ENCODE results near the gene DYNLT1.
"Not testable (repeated sequence)": the region's sequence is repeated elsewhere in the genome, so short reads cannot be mapped to it uniquely, and the experiment has no call there.

Gene DYNLT1

DNA sequence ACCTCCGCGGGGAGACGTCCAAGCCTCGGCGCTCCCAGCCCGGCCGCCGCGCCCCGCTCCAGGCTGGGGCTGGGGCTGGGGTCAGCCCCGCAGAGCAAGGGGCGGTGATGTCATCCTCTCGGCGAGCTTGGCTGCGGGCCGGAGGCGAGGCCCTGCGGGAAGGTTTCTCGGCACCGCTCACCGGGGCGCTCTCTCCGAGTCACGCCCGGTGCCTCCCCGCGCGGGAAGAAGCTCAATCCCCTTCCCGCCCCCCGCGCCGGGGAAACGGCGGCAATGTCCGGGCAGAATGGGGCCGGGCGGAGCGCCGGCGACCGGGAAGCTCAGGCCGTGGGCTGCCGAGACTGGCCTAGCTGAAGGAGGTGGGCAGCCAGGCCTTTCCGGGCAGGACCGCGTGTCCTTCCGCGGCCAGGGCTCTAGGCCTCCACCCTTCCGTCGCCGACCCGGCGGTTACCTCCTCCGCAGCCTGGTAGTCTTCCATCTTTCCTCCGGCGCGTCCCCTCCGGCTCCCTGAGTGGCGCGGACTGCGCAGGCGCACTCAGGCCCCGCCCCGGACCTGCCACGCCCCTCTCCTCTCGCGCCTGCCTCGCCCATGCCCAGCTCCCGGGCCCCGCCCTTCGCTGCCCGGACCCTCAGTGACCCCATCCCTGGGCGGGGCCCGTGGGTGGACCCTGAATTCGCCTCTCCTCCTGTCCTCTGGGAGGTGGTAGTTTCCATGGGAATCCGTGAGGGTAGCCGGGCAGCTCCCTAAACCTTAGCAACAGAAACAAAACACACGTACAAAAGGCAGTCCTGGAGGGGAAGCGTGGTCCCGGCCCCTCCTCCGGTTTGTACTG, at the start of gene DYNLT1:
DYNLT1 (minus strand) TSS at position 513 of the 833 bp plus-strand sequence; CDS start at position 478, 35 bp downstream.
- peak; percentile 85 for DNase-seq (ENCODE audit: low spot score)

DNA sequence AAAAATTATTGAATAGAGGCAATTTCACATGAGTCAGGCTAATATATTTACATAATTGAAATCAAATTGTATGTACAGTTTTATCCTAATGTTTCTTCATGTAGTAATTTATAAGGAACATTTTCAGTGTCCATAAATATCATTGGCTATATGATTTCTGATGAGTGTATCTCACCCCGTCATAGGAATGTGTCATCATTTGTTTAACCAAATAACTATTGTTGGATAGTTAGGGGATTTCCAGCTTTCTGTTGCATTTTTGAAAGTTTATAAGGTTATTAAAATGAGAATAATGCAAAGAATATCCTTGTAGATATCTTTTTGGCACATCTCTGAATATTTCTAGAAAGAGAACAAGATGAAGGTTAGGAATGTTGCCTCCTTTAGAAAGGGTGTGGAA, 44.3 kb upstream of the DYNLT1 start:
- DNase-seq (ENCODE audit: low spot score): no peak

DNA sequence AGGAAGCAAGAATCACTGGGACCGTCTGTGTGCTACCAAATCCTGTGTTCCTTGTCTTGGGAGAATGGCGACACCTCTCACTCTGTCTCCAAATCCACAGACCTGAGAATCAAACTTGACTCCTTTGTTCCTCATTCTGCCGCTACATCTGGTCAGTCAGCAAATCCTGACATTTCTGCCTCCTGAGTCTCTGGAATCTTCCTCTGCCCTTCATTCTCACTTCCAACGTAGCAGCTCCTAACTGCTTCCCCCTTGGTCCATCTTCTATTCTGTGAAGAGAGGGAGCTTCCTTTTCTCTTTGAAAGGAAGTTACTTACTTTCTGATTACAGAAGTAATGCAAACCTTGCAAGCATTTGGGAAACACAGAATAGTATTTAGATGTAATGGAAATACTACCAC, 43.0 kb upstream of the DYNLT1 start:
- no peak for DNase-seq (ENCODE audit: low spot score)

DNA sequence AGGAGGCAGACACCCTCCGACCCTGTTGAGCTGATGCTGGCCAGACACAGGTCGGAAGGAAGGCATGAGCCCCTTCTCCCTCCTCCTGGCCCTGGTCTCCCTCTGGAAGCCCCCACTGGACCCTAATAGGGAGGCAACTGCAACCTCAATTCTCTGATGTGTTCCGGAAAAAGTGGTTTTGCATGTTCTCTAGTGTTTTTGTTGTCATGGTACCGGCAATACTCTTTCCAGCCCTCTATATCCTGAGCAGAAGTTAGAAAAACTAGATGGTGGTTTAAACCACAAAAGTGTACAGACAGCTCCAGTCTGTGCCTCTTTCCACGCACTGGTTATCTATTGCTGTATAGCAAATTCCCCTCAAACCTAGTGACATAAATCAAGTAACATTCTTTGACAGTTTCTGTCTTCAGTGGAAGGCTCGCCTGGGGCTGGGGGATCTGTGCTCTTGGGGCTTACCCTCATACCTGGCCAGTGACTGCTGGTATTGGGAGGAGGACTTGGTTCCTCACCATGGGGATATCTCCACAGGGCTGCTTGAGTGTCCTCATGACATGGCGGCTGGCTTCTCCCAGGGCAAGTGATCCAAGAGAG, 42.3 kb upstream of the DYNLT1 start:
- DNase-seq (ENCODE audit: low spot score): no peak

DNA sequence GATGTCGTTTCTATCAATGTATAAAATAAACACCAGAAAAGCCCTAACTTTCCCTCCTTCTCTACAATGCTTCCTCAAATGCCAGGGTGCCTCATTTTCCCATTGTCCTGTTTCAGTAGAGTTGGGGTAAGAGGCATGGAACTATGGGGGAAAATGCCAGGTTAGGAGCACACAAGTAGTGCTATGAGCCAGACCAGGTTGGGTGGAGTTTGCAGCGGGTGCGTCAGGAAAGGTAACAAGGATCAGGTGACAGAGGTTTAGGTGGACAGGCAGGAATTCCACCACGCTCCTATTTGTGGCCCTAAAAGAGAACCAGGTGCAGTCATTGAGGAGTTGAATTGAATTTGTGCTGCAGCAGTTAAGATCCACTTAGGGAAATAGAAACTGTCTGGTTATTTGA, 41.8 kb upstream of the DYNLT1 start:
- no peak for DNase-seq (ENCODE audit: low spot score)

DNA sequence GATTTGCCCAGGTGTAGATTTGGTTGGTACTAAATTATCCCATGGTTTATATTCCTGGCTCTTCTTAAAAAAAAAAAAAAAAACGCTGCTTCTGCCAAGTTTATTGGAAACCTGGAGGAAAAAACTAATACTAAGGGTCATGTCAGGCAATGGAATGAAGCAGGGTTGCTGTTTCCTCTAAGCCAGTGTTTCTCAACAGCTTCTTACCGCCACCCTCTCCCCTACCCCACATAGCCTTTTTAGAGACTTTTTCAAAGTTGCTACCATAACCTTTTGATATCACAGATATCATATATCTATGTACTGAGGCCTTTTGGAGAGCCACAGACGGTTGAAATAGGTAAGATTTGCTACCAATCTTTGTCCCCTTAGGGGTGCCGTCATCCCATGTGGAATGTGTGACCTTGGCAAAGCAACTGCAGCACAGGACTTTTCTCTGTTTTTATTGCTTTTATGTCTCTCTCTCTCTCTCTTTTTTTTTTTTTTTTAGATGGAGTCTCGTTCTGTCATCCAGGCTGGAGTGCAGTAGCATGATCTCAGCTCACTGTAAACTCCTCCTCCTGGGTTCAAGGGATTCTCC, 40.3 kb upstream of the DYNLT1 start:
- DNase-seq (ENCODE audit: low spot score): no peak

DNA sequence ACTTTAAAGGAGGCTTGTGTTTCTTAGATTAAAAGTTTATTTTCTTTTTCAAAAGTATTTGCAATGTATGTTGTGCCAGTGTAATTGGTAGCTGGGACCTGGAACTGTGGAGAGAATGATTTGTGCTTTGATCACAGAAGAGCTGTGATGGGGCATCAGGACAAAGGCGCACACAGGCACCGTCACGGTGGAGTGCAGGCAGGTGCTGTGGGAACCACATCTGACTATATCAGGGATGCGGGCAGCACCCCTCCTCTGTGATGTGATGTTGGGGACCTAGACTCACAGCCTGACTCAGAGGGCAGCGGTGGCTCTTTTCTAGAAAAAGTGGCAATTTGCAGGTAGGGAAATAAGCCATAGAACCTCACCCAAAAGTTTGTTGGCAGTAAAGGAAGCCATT, 39.8 kb upstream of the DYNLT1 start:
- no peak for DNase-seq (ENCODE audit: low spot score)

DNA sequence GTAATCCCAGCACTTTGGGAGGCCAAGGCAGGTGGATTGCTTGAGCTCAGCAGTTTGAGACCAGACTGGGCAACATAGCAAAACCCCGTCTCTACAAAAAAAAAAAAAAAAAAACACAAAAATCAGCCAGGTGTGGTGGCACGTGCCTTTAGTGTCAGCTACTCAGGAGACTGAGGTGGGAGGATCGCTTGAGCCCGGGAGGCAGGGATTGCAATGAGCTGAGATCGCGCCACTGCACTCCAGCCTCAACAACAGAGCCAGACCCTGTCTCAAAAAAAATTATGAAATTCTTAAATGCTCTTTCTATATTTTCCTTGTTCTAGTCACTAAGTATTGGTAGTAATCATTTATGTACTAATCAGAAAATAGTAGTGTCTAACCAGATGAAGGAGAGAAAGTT, 35.9 kb upstream of the DYNLT1 start:
- no peak for DNase-seq (ENCODE audit: low spot score)

DNA sequence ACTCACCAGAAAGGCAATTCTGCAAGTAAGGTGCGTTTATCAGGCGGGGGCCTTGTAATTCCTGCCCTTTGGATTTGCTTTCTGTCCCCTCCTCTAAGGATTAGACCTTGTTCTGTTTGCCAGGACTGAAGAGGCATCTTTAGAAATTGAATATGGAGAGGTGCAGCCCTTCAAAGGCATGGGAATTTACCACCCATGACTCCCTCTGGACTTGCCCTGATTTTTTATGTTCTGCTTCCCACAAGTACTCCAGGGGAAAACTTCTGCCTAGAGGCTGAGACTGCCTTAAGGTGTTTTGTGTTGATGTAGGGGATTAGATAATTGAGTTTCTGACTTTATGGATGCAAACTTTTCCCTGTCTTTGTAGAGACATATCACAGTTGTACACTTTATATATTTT, 35.5 kb upstream of the DYNLT1 start:
- no peak for DNase-seq (ENCODE audit: low spot score)

DNA sequence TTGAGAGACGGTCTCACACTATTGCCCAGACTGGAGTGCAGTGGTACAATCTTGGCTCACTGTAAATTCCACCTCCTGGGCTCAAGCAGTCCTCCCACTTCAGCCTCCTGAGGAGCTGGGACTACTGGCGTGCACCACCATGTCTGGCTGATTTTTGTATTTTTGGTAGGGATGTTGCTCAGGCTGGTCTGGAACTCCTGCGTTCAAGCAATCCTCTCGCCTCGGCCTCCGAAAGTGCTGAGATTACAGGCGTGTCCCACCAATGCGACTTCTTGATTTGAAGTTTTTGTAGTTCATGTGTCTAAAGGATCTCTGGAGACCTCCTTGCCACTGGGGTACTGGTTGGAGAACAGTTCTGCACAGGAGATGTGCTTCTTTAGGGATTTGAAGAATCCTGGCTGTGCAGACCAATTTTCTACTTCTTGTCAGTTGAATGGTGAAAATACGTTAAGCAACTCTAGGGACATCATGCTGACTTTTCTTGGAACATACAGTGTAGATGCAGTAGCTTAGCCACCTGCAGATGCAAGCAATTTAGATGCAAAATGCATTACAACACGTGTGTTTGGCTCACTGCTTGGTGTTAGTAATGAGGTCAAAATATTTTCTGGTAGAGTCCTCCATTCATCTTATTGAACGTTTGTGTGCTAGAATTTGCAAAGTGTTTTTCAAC, 33.5 kb upstream of the DYNLT1 start:
- no peak for DNase-seq (ENCODE audit: low spot score)

DNA sequence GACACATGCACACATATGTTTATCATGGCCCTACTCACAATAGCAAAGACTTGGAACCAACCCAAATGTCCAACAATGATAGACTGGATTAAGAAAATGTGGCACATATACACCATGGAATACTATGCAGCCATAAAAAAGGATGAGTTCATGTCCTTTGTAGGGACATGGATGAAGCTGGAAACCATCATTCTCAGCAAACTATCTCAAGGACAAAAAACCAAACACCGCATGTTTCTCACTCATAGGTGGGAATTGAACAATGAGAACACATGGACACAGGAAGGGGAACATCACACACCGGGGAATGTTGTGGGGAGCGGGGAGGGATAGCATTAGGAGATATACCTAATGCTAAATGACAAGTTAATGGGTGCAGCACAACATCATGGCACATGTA, 32.6 kb upstream of the DYNLT1 start:
- not testable (repeated sequence) for DNase-seq (ENCODE audit: low spot score)

DNA sequence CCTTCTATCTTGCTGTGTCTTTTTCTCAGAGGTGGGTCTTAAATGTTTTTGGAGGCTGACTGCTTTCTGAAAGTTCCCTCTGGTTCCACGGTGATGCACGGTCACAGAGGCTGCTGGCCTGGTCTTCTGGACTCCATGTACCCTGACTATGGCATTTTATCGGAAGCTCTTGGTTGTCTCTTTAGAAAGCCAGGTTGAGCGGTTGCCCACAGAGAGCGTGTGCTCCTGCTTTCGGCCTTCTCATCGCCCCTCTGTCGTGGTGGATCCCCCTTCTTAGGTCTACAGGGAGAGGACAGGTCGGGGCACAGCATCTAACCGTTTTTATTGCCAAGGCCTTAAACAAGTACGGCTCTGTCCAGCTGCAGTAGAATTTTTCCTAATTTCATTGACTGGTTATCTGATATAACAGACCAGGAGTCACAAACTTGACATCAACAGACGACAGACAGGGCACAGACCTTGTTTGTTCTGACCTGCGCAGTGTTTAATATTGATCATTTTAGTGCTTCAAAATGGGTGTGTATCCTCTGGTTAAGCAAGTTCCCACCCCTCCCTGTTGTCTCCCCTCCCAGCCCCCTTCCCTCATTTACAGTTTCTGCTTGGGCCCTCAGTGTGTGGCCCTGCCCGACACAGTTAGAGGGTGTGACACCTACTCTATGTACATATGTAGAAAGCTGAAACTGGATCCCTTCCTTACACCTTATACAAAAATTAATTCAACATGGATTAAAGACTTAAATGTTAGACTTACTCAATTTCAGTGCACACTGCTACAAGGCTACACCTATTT, 30.0 kb upstream of the DYNLT1 start:
- no peak for DNase-seq (ENCODE audit: low spot score)

DNA sequence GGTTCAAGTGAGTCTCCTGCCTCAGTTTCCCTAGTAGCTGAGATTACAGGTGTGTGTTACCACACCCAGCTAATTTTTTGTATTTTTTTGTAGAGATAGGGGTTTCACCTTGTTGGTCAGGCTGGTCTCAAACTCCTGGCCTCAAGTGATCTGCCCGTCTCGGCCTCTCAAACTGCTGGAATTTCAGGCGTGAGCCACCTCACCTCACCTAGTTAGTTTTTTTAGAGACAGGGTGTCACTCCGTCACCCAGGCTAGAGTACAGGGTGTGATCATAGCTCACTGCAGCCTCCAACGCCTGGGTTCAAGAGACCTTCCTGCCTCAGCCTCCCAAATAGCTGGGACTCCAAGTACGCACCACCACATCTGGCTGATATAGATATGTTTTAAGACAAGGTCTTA, 28.2 kb upstream of the DYNLT1 start:
- DNase-seq (ENCODE audit: low spot score): no peak

DNA sequence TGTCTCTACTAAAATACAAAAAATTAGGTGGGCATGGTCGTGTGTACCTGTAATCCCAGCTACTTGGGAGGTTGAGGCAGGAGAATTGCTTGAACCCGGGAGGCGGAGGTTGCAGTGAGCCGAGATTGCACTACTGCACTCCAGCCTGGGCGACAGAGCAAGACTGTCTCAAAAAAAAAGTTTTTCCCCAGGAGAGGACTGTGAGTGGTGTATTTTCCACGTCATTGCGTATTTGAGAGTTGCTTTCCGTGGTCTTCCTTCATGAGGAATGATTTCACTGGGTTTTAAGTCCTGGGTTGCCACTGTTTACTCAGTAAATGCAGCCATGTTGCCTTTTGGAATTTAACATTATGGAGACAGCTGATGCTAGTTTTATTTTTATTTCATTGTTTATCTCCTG, 27.6 kb upstream of the DYNLT1 start:
- not testable (repeated sequence) for DNase-seq (ENCODE audit: low spot score)

DNA sequence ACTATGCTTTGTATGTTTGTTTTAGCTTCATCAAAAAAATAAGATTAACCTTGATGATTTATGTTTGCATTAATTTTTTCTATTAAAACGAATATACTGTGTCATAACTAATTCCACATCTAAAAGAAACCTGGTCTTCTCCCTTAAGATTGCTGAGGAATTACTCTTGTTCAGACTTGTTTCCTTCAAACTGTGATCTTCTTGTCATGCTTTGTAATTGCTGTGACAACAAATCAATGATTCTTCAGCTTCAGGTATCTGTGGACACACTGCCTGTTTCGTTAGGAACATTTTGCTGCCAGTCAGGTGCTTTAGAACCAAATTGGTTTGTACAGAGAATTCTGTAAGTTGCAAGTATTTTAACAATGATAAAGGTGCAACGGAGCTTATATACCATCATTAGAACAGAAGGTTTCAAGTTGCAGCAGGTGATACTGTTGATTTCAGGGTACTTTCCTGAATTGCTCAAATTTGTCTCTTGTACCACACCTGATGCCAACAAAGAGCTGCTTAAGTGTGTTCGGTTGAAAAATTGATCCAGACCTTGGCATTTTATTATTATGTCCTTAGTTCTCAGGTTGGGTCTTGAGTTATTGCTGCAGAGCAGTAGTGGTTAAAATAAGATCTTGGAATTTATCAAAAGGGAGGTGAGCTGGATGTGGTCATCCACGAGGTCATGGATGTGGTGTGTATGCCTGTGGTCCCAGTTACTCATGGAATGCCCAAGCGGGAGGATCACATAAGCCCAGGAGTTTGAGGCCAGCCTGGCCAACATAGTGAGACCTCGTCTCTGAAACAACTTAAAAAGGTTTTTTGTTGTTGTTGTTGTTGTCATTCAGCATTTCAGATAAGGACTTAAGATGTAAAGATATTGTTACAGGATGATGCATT, 24.8 kb upstream of the DYNLT1 start:
- no peak for DNase-seq (ENCODE audit: low spot score)

DNA sequence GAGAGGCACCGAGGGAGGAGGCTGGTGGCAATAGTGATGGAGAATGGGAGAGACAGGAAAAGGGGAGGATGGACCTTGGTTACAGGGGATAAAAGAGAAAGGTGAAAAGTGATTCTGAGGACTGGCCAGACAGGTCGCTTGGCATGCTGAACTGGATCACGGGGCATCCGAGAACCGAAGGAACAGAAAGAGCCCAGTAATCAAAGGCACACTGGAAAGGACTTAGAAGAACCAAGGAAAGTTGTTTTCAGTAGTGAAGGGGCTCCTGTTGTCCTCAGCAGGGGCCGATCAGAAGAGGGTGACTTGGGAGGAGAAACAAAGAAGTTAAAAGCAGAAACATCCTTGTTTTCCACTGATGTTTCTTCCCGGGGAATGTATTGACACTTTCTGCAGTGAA, 24.2 kb upstream of the DYNLT1 start:
- no peak for DNase-seq (ENCODE audit: low spot score)

DNA sequence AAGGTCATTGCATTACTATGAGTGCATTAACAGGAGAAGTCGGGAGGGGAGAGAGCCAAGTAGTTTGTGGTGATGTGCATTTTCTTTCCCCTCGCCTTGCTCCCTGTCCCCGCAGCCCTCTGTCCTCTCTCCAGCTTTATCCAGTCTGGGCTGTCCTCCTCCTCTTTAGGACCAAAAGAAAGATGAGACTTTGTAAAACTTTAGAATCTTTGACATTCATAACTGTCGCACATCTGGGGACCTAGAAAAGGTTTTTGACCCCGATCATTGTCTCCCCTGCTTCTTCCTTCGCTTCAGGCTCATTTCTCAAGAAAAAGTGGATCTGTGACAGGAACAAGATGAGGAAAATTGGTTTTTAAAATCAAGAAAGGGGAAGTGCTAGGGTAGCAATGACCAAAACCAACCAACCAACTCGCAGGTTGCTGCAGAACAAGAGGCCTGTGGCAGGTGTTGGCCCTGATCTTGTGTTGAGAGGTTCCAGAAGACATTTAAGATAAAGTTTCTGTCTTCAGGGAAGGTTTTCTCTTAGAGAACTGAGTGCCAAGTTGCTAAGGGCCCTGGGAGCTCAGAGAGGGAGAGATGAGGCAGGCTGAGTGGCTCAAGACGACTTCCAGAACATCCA, 22.9 kb upstream of the DYNLT1 start:
- DNase-seq (ENCODE audit: low spot score): no peak

DNA sequence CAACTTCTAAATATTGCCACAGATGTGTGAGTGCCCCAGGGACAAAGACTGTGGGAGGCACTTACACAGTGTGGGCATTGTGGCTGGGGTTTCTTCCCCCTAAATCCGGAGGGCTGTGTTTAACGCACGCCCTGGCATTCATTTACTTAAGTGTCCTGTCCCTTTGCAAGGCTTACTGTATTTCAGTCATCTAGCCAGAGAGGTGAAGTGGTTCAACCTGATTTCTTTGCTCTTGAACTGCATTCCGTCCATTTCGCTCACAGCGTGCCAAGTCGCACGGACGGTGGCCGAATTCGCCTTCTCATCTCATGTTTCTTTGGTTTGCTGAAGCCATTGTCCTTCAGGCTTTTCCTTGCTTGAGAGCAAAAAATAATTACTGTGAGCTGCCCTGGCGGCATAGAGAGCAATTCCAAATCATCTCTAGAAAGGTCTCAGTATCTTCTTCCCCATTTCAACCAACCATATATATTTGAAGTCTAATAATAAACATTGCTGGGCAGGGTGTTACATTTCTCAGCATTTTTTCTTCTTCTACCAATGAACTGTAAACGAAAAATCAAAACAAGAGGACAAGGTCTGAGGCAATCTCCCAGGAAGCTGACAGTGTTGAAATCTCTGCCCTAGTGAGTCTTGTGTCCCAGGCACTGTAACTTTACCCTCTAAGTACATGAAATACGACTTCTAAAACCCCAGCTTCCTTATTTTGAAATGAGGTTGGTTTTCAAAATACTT, 22.3 kb upstream of the DYNLT1 start:
- DNase-seq (ENCODE audit: low spot score): no peak

DNA sequence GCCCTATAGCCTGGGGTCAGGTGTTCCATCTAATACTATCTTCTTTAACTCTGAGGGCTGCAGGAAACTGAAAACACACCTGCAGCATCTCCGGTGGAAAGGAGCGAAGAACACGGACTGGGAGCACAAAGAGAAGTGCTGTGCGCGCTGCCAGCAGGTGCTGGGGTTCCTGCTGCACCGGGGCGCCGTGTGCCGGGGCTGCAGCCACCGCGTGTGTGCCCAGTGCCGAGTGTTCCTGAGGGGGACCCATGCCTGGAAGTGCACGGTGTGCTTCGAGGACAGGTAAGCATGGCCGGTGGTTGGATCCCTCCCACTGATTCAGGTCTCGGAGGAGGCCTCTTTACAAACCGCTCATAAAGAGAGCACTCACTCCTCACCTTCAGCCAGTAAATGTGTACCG, 20.8 kb upstream of the DYNLT1 start:
- no peak for DNase-seq (ENCODE audit: low spot score)

DNA sequence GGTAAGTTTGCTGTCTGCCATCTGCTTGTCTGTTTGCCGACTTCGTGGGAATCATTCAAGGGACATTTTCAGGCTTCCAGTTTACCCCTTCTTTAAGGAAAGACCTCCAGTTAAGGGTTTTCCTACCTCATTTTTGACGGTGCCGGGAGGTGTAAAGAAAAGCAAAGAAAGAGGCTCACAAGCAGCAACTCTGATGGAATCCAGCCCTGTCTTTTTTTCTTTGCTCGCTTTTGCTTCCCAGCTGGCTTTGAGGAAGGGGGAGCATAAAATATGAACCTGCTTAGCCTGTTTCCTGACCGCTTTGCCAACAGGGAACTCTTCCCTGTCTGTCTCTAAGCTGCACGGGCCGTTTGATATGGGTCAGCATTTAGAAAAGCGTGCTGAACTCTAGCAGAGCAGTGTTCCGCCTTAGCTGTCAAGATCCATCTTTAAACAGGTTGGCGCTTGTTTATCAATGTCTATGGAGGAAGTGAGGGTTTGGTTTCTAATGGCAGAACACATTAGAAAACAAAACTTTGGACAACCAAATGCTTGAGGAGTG, 19.2 kb upstream of the DYNLT1 start:
- no peak for DNase-seq (ENCODE audit: low spot score)
